Fibroblast of lung (primary cell): ENCODE results near the gene HYAL1. TPM values are rescaled to one million over a fixed set of nuclear protein-coding genes. Genes with fewer than 3 reads are reported as not detected.

ENCODE experiments used
- DNase-seq, 2 donors: peaks; one replicate each; pipeline versions ENCODE4 v3.0.0 to v3.0.0-alpha.2; 2010; ENCODE audit warnings: low read depth in 2 of 2
- H2AFZ ChIP-seq: 2 replicates; pipeline ENCODE4 v1.5.1; 2012; ENCODE audit warnings: low read length, control low read depth, inconsistent platforms
- H3K27ac ChIP-seq: 2 replicates; pipeline ENCODE4 v1.5.1; 2011; ENCODE audit warnings: low read length, control low read depth; ENCODE audit not compliant: insufficient read depth
- H3K27me3 ChIP-seq: 2 replicates; pipeline ENCODE4 v1.5.1; 2011; ENCODE audit warnings: mild to moderate bottlenecking, low read length; ENCODE audit not compliant: control insufficient read depth, insufficient read depth
- H3K36me3 ChIP-seq: 2 replicates; pipeline ENCODE4 v1.5.1; 2011; ENCODE audit warnings: low read length; ENCODE audit not compliant: control insufficient read depth, insufficient read depth
- H3K4me1 ChIP-seq: 2 replicates; pipeline ENCODE4 v1.5.1; 2011; ENCODE audit warnings: low read length; ENCODE audit not compliant: control insufficient read depth, insufficient read depth; ENCODE audit errors: extremely low read depth
- H3K4me2 ChIP-seq: 2 replicates; pipeline ENCODE4 v1.5.1; 2011; ENCODE audit warnings: low read length, control low read depth; ENCODE audit not compliant: insufficient read depth; ENCODE audit errors: extremely low read depth
- H3K4me3 ChIP-seq, 4 experiments: fragments of 200-600 bp in 1 of 4; sonication (generic) in 1 of 4; replicated peaks in 1 of 4; 2 replicates each; pipeline ENCODE4 v1.5.1; 2011 to 2016; ENCODE audit warnings: low read length in 4 of 4, low read depth in 3 of 4, mild to moderate bottlenecking in 3 of 4, control low read depth in 2 of 4, inconsistent platforms in 1 of 4, mixed read lengths in 1 of 4; ENCODE audit not compliant: insufficient read depth in 1 of 4; ENCODE audit errors: control extremely low read depth in 1 of 4
- H3K79me2 ChIP-seq: 2 replicates; pipeline ENCODE4 v1.5.1; 2012; ENCODE audit warnings: mild to moderate bottlenecking, low read length, inconsistent platforms; ENCODE audit not compliant: control insufficient read depth, insufficient read depth
- H3K9ac ChIP-seq: 2 replicates; pipeline ENCODE4 v1.5.1; 2011; ENCODE audit warnings: mild to moderate bottlenecking, low read length, control low read depth; ENCODE audit not compliant: insufficient read depth
- H3K9me3 ChIP-seq: 2 replicates; pipeline ENCODE4 v1.5.1; 2012; ENCODE audit warnings: low read depth, low read length; ENCODE audit not compliant: control insufficient read depth, insufficient read depth
- H4K20me1 ChIP-seq: 2 replicates; pipeline ENCODE4 v1.5.1; 2011; ENCODE audit warnings: low read length; ENCODE audit not compliant: control insufficient read depth, insufficient read depth; ENCODE audit errors: extremely low read depth
- EZH2 ChIP-seq: IDR thresholded peaks from 2 replicates; pipeline ENCODE4 v1.5.1; 2012; ENCODE audit warnings: low read length, control low read depth, mild to moderate bottlenecking; ENCODE audit errors: missing control alignments
- polyA plus RNA-seq, 2 donors: library from polyadenylated mRNA; depleted of rRNA in 1 of 2; stranded (reverse) in 1 of 2; unstranded in 1 of 2; fragments of >200 nt; gene quantifications; 2 replicates each; pipeline ENCODE4 v1.2.1, GENCODE V29; 2011 to 2012; ENCODE audit warnings: missing spikeins in 1 of 2
- total RNA-seq: library from RNA; depleted of rRNA; stranded (reverse); fragments of >200 nt; gene quantifications from 2 replicates; pipeline ENCODE4 v1.2.1, GENCODE V29; 2014
- TF ChIP-seq, protein P1 (sequence below), 2 donors: IDR thresholded peaks in 1 of 2; conservative IDR thresholded peaks in 1 of 2; 1 replicate in 1 of 2; 2 replicates in 1 of 2; pipeline ENCODE4 v1.5.1; 2011 to 2012; ENCODE audit warnings: low read length in 2 of 2, control low read depth in 1 of 2, inconsistent platforms in 1 of 2, low read depth in 1 of 2, mild to moderate bottlenecking in 1 of 2

The HYAL1 gene
- total and polyA plus RNA-seq, 2 donors (not counting 1 experiment from before 2014, with no cell fraction given), result 1.3 to 2.5 TPM

GRCh38 chr3:50256978-50257890 lies 46.1 kb downstream of the HYAL1 start:
- Histone ChIP-seq H3K4me2 (no peak overlapping the region), H3K4me1 (peaks cover 16% of the 10 kb centered on the region), H2AFZ (no peak overlapping the region), H3K36me3 (peaks cover 33% of the 10 kb centered on the region), H3K9me3 (no peaks in the 10 kb centered on the region), H3K27ac (no peak overlapping the region), H4K20me1 (no peaks in the 10 kb centered on the region), H3K9ac (no peak overlapping the region), H3K4me3 (no peak overlapping the region), H3K79me2 (peaks cover 15% of the 10 kb centered on the region), H3K27me3 (no peaks in the 10 kb centered on the region)
- peak; percentile 30 to 37 for DNase-seq
- no peak for TF ChIP-seq EZH2
- TF ChIP-seq, protein P1, sequence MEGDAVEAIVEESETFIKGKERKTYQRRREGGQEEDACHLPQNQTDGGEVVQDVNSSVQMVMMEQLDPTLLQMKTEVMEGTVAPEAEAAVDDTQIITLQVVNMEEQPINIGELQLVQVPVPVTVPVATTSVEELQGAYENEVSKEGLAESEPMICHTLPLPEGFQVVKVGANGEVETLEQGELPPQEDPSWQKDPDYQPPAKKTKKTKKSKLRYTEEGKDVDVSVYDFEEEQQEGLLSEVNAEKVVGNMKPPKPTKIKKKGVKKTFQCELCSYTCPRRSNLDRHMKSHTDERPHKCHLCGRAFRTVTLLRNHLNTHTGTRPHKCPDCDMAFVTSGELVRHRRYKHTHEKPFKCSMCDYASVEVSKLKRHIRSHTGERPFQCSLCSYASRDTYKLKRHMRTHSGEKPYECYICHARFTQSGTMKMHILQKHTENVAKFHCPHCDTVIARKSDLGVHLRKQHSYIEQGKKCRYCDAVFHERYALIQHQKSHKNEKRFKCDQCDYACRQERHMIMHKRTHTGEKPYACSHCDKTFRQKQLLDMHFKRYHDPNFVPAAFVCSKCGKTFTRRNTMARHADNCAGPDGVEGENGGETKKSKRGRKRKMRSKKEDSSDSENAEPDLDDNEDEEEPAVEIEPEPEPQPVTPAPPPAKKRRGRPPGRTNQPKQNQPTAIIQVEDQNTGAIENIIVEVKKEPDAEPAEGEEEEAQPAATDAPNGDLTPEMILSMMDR (conservative IDR thresholded peaks at IDR 0.05 in 1 of 2, IDR thresholded peaks at IDR 0.05 in 1 of 2; ENCODE audit: low read depth in 1 of 2, low read length in 2 of 2), result peak; percentile 49 to 72

GRCh38 chr3:50255251-50255615 lies 48.1 kb downstream of the HYAL1 start:
- H3K36me3 ChIP-seq, result peaks cover 38% of the 10 kb centered on the region
- H3K27ac ChIP-seq, result no peak overlapping the region
- peaks cover 13% of the 10 kb centered on the region for H3K4me1 ChIP-seq
- no peaks in the 10 kb centered on the region for H3K9me3 ChIP-seq
- TF ChIP-seq EZH2, result no peak
- no peaks in the 10 kb centered on the region for H3K27me3 ChIP-seq
- H2AFZ ChIP-seq, result no peak overlapping the region
- H3K79me2 ChIP-seq, result peaks cover 34% of the 10 kb centered on the region
- H4K20me1 ChIP-seq, result peaks cover 2% of the 10 kb centered on the region
- no peak overlapping the region for H3K4me3 ChIP-seq
- DNase-seq, result no peak
- H3K4me2 ChIP-seq, result no peak overlapping the region
- H3K9ac ChIP-seq, result no peak overlapping the region

- peaks cover 38% of the 10 kb centered on the region for H3K36me3 ChIP-seq
Observed at GRCh38 chr3:50254577-50255250, 48.7 kb downstream of the HYAL1 start.

More at GRCh38 chr3:50254577-50255250, 48.7 kb downstream of the HYAL1 start:
- Histone ChIP-seq H3K9me3 (no peaks in the 10 kb centered on the region), H3K27me3 (no peaks in the 10 kb centered on the region), H2AFZ (no peak overlapping the region), H3K9ac (no peak overlapping the region), H3K4me1 (peaks cover 14% of the 10 kb centered on the region), H4K20me1 (peaks cover 2% of the 10 kb centered on the region), H3K4me2 (no peak overlapping the region), H3K27ac (no peak overlapping the region), H3K79me2 (peaks cover 39% of the 10 kb centered on the region), H3K4me3 (no peak overlapping the region)
- DNase-seq, result peak; percentile 33 to 47
- TF ChIP-seq, protein P1 (conservative IDR thresholded peaks at IDR 0.05 in 1 of 2, IDR thresholded peaks at IDR 0.05 in 1 of 2; ENCODE audit: low read depth in 1 of 2, low read length in 2 of 2), result no peak
- TF ChIP-seq EZH2, result no peak
